22Rv1 (cell line): ENCODE results near the gene ITSN2.

Source experiments
- H3K27ac ChIP-seq: fragments of 450-650 bp; 2 replicates; pipeline ENCODE4 v1.5.1; 2017
- CTCF ChIP-seq: fragments of 450-650 bp; IDR thresholded peaks from 2 replicates; pipeline ENCODE4 v1.5.1; 2017; ENCODE audit warnings: mild to moderate bottlenecking
- ZFX ChIP-seq: fragments of 450-650 bp; IDR thresholded peaks from 2 replicates; pipeline ENCODE4 v1.6.1; 2017; ENCODE audit warnings: antibody characterized with exemption, borderline replicate concordance

Gene ITSN2

GRCh38 chr2:24304631-24305030, 55.7 kb downstream of the ITSN2 start:
- H3K27ac ChIP-seq, result no peak overlapping the region

GRCh38 chr2:24304098-24304497, 56.2 kb downstream of the ITSN2 start:
- no peak for TF ChIP-seq ZFX
- TF ChIP-seq CTCF, result no peak
- no peak overlapping the region for H3K27ac ChIP-seq

More at GRCh38 chr2:24304631-24305030, 55.7 kb downstream of the ITSN2 start:
- TF ChIP-seq CTCF (no peak), ZFX (no peak)

GRCh38 chr2:24301599-24301998, 58.7 kb downstream of the ITSN2 start:
- TF ChIP-seq CTCF, result no peak
- no peak for TF ChIP-seq ZFX
- H3K27ac ChIP-seq, result no peak overlapping the region

GRCh38 chr2:24297663-24298062, 62.7 kb downstream of the ITSN2 start:
- TF ChIP-seq CTCF (no peak), ZFX (no peak)
- no peak overlapping the region for H3K27ac ChIP-seq

- no peak for TF ChIP-seq ZFX
- no peak for TF ChIP-seq CTCF
- H3K27ac ChIP-seq, result no peak overlapping the region
Measured at GRCh38 chr2:24287171-24287570, 73.2 kb downstream of the ITSN2 start.

GRCh38 chr2:24285484-24286152, 74.7 kb downstream of the ITSN2 start:
- TF ChIP-seq CTCF, result no peak
- TF ChIP-seq ZFX, result no peak
- no peak overlapping the region for H3K27ac ChIP-seq

GRCh38 chr2:24280645-24281044, 79.7 kb downstream of the ITSN2 start:
- H3K27ac ChIP-seq, result no peak overlapping the region
- TF ChIP-seq ZFX (no peak), CTCF (no peak)
